OCI-LY1 (cell line): ENCODE data around the gene ZBTB20.

Experiments used
- H2AFZ ChIP-seq: fragments of 200-600 bp; sonication (generic), shearing (Covaris generic); 2 replicates; pipeline ENCODE4 v1.6.0; 2014; ENCODE audit warnings: antibody characterized with exemption, mild to moderate bottlenecking, low read length
- H3F3A ChIP-seq: fragments of 200-600 bp; sonication (generic), shearing (Covaris generic); 2 replicates; pipeline ENCODE4 v1.6.0; 2014; ENCODE audit warnings: mild to moderate bottlenecking, antibody characterized with exemption, low read length, moderate library complexity; ENCODE audit not compliant: insufficient read depth
- H3K27ac ChIP-seq: fragments of 200-600 bp; sonication (generic); 2 replicates; pipeline ENCODE4 v1.5.1; 2014; ENCODE audit warnings: low read length, mixed run types, mild to moderate bottlenecking, low read depth; ENCODE audit not compliant: poor library complexity, severe bottlenecking
- H3K27me3 ChIP-seq: fragments of 200-600 bp; sonication (generic); 2 replicates; pipeline ENCODE4 v1.6.0; 2014; ENCODE audit warnings: antibody characterized with exemption, mild to moderate bottlenecking, low read length, moderate library complexity; ENCODE audit not compliant: insufficient read depth
- H3K36me3 ChIP-seq: fragments of 200-600 bp; sonication (generic); 2 replicates; pipeline ENCODE4 v1.6.1; 2014; ENCODE audit warnings: mild to moderate bottlenecking, antibody characterized with exemption, low read length, moderate library complexity, mixed read lengths; ENCODE audit not compliant: insufficient read depth
- H3K4me1 ChIP-seq: fragments of 200-600 bp; sonication (generic); 2 replicates; pipeline ENCODE4 v1.5.1; 2014; ENCODE audit warnings: mild to moderate bottlenecking, low read length, moderate library complexity; ENCODE audit not compliant: insufficient read depth, severe bottlenecking
- H3K4me2 ChIP-seq: fragments of 200-600 bp; sonication (generic), shearing (Covaris generic); 2 replicates; pipeline ENCODE4 v1.6.1; 2014; ENCODE audit warnings: low read length
- H3K4me3 ChIP-seq: fragments of 200-600 bp; sonication (generic); 2 replicates; pipeline ENCODE4 v1.5.1; 2014; ENCODE audit warnings: low read length, low read depth, mild to moderate bottlenecking, mixed read lengths; ENCODE audit not compliant: poor library complexity, severe bottlenecking
- H3K79me2 ChIP-seq: fragments of 200-600 bp; shearing (Covaris generic); 2 replicates; pipeline ENCODE4 v1.6.1; 2016; ENCODE audit warnings: mixed run types, low read length, mixed read lengths; ENCODE audit not compliant: insufficient read depth
- H3K9ac ChIP-seq: fragments of 200-600 bp; sonication (generic), shearing (Covaris generic); 2 replicates; pipeline ENCODE4 v1.6.1; 2014; ENCODE audit warnings: mild to moderate bottlenecking, low read length, mixed read lengths
- H3K9me2 ChIP-seq: fragments of 200-600 bp; sonication (generic), shearing (Covaris generic); 2 replicates; pipeline ENCODE4 v1.6.1; 2014; ENCODE audit warnings: low read depth, mild to moderate bottlenecking, low read length, mixed read lengths
- H3K9me3 ChIP-seq: fragments of 200-600 bp; shearing (Covaris generic); 2 replicates; pipeline ENCODE4 v1.6.1; 2014; ENCODE audit warnings: low read length, mixed read lengths
- H4K20me1 ChIP-seq: fragments of 200-600 bp; sonication (generic), shearing (Covaris generic); 2 replicates; pipeline ENCODE4 v1.6.0; 2016; ENCODE audit warnings: mild to moderate bottlenecking, low read length; ENCODE audit not compliant: insufficient read depth
- CTCF ChIP-seq: fragments of 200-600 bp; sonication (generic), shearing (Covaris generic); IDR thresholded peaks from 2 replicates; pipeline ENCODE4 v1.5.1; 2017; ENCODE audit warnings: mild to moderate bottlenecking, antibody characterized with exemption, low read length, moderate library complexity, mixed read lengths
- EZH2 ChIP-seq: fragments of 200-600 bp; sonication (generic), shearing (Covaris generic); IDR thresholded peaks from 2 replicates; pipeline ENCODE4 v1.8.0; 2017; ENCODE audit warnings: borderline replicate concordance, mixed run types, mild to moderate bottlenecking, antibody characterized with exemption, low read length, moderate library complexity, mixed read lengths

ZBTB20 gene

DNA sequence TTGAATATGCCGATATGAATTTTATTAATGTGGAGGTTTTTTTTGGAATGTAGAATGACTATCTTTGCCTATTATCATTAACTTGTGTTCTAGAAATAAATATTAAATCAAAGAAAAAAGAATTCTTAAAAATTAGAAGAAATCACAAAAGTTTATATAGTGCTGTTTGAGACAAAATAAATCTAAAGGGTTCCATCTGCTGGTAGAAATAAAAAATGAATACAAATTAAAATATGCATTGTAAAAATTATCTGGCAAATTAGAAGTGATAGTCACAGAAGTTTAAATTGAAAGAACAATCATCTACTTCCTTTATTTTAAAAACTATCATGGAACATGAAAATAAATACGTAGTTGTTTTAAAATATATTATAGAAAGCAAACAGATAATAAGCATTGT lies 22.7 kb upstream of the ZBTB20 start:
- Histone ChIP-seq H3K4me2 (no peak overlapping the region), H3K27me3 (no peaks in the 10 kb centered on the region), H3K36me3 (no peaks in the 10 kb centered on the region), H2AFZ (no peak overlapping the region), H3K27ac (no peak overlapping the region), H3F3A (no peaks in the 10 kb centered on the region), H3K9ac (no peak overlapping the region), H3K79me2 (no peaks in the 10 kb centered on the region), H4K20me1 (no peaks in the 10 kb centered on the region), H3K9me2 (no peaks in the 10 kb centered on the region), H3K4me1 (no peaks in the 10 kb centered on the region), H3K9me3 (no peaks in the 10 kb centered on the region), H3K4me3 (no peak overlapping the region)
- TF ChIP-seq EZH2 (no peak), CTCF (0 out of 2 replicates have a peak, but pooled peaks have one; percentile 21)

DNA sequence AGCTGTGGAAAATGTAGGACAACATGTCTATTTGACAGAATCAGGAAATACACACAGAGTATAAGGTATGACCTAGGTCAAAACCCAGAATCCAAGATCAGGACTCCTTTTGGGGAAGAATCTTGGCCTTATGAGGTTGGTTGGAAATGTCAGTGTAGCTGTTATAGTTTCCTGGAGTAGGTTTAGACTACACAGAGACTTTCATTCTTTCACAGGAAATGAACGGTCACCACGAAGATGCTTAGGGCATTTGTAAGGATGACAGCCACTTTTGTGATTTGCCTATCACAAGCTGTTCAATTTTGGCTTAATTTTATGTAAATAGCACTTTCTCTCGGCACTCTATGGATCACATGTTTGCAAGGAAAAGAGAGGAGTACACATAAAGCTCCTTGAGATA lies 18.6 kb upstream of the ZBTB20 start:
- no peak for TF ChIP-seq CTCF
- no peak for TF ChIP-seq EZH2
- H2AFZ ChIP-seq, result no peak overlapping the region

GRCh38 chr3:115165266-115165665 lies 18.2 kb upstream of the ZBTB20 start:
- H4K20me1 ChIP-seq, result no peaks in the 10 kb centered on the region
- H3K4me3 ChIP-seq, result no peak overlapping the region
- no peaks in the 10 kb centered on the region for H3K79me2 ChIP-seq
- H3F3A ChIP-seq, result no peaks in the 10 kb centered on the region
- H3K27ac ChIP-seq, result no peak overlapping the region
- TF ChIP-seq CTCF (no peak), EZH2 (no peak)
- H3K4me2 ChIP-seq, result no peak overlapping the region
- no peaks in the 10 kb centered on the region for H3K4me1 ChIP-seq
- no peak overlapping the region for H2AFZ ChIP-seq
- no peaks in the 10 kb centered on the region for H3K9me2 ChIP-seq
- no peaks in the 10 kb centered on the region for H3K36me3 ChIP-seq
- H3K9ac ChIP-seq, result no peak overlapping the region
- H3K27me3 ChIP-seq, result no peaks in the 10 kb centered on the region
- no peaks in the 10 kb centered on the region for H3K9me3 ChIP-seq

More for the DNA sequence above, 18.6 kb upstream of the ZBTB20 start:
- Histone ChIP-seq H3K27me3 (no peaks in the 10 kb centered on the region), H3K4me3 (no peak overlapping the region), H3K36me3 (no peaks in the 10 kb centered on the region), H4K20me1 (no peaks in the 10 kb centered on the region), H3F3A (no peaks in the 10 kb centered on the region), H3K4me1 (no peaks in the 10 kb centered on the region), H3K27ac (no peak overlapping the region), H3K9ac (no peak overlapping the region), H3K4me2 (no peak overlapping the region), H3K9me3 (no peaks in the 10 kb centered on the region), H3K9me2 (no peaks in the 10 kb centered on the region), H3K79me2 (no peaks in the 10 kb centered on the region)
